GM12874 (cell line): ENCODE data around the gene STUM.

ENCODE experiments used
- TF ChIP-seq, protein P1 (sequence below): IDR thresholded peaks from 2 replicates; pipeline ENCODE4 v1.5.1; 2011; ENCODE audit warnings: low read depth, mild to moderate bottlenecking, control low read depth, low read length, moderate library complexity; ENCODE audit not compliant: insufficient read depth

Gene STUM

DNA sequence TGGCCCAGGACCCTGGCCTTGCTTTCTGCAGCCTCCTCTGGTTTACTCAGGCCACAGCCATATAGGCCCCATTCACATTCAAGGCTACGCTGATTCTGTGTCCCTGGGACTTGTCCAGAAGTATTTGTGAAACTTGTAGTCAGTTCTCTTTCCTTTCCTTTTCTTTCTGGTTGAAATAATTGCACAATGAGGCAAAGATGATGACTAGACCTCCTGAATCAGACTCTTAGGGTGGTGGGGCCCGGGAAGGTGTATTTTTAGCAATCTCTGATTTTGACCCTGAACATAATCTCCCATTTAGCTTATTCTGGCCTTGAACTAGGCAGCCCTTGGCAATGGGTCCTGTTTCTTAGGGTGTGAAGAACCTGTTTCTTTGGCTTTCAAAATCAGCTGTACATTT is 39.9 kb downstream of the STUM start:
- TF ChIP-seq, protein P1, sequence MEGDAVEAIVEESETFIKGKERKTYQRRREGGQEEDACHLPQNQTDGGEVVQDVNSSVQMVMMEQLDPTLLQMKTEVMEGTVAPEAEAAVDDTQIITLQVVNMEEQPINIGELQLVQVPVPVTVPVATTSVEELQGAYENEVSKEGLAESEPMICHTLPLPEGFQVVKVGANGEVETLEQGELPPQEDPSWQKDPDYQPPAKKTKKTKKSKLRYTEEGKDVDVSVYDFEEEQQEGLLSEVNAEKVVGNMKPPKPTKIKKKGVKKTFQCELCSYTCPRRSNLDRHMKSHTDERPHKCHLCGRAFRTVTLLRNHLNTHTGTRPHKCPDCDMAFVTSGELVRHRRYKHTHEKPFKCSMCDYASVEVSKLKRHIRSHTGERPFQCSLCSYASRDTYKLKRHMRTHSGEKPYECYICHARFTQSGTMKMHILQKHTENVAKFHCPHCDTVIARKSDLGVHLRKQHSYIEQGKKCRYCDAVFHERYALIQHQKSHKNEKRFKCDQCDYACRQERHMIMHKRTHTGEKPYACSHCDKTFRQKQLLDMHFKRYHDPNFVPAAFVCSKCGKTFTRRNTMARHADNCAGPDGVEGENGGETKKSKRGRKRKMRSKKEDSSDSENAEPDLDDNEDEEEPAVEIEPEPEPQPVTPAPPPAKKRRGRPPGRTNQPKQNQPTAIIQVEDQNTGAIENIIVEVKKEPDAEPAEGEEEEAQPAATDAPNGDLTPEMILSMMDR: no peak

DNA sequence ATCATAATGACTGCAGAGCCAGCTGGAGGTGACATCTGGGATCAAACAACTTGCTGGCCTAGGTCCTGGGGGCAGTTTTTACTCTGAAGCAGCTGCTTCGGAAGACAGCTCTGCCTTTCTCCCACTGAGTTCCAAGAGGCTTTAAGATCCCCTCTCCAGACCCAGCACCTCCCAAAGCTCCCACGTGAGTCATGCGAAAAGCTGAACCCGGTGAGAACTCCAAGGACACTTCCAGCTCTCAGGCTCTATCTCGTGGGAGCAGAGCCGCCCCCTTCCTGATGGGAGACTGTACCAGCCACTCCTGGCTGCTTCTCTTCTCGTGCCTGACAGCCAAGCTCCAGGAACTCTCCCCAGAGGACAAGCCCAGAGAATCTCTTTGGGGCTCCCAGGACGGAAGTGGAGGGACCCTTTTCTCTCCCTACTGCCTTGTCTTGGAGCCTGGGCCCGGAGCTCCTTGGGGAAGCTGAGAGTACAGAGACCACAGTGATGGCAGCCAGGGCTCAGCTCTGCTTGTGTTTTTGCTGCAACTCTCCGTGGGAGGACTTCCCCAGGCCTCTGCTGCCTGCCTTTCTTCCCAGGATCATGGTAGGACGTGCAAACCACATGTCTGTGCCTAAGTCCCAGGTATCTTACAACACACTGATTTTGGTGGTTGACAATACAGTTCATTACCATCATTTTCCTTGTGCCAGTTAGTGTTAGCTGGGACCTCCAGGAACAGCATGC is 40.6 kb downstream of the STUM start:
- TF ChIP-seq, protein P1: no peak

- TF ChIP-seq, protein P1: no peak
Observed at GRCh38 chr1:226590614-226591013, 42.0 kb downstream of the STUM start.

GRCh38 chr1:226593541-226593940 is 45.0 kb downstream of the STUM start:
- TF ChIP-seq, protein P1: no peak

DNA sequence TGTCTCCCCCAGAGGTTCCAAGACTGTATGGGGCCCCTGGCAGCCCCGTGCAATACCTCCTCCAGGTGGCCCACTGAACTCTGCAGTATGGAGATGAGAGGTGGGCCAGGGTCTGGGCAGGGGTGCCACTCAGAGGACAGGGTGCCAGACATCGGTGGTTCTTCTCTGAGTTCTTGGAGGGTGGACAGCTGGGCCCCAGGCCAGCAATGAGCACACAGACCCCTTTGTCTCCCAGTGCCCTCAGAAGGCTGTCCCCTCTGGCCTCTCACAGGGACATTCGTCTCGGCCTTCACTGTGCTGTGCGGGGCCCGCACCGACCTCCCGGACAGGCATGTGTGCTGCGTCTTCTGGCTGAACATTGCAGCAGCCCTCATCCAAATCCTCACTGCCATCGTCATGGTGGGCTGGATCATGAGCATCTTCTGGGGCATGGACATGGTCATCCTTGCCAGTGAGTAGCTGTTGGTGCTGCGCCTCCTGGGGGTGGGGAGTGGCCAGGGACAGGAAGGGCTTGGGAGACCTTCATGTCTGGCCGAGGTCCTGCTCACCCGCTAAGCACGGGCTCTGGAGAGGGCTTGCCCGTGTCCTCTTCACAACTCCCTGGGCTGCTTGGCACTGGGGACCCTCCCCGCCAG is 48.1 kb downstream of the STUM start:
- TF ChIP-seq, protein P1: no peak

GRCh38 chr1:226597616-226598454 is 49.3 kb downstream of the STUM start:
- TF ChIP-seq, protein P1: no peak

DNA sequence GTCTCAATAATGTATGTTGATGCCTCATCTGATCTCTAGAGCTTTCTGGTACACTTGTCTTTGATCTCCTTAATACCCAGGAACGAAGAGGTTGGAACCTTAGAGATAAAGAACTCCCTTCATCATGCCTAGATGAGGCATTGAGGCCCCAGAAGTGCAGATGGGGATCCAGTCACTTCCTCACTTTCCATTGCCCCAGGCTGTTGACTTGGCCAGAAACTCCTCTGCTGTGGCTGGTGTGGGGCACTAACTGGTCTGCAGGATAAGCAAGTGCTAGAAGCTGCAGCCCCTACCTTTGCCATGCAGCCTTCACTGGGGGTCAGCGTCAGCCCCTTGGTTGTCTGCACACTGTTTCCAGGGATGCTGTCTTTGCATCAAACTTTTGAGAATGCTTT is 49.9 kb downstream of the STUM start:
- TF ChIP-seq, protein P1: no peak
